ENCODE data around the gene ANO3.

The ANO3 gene

GRCh38 chr11:26702406-26702805, 370.5 kb downstream of the ANO3 start:
- no peak overlapping the region for H3K4me3 ChIP-seq (ENCODE audit: low read depth, low read length)
- TF ChIP-seq CTCF (IDR thresholded peaks at IDR 0.05; ENCODE audit: borderline replicate concordance, insufficient read depth, low read depth, low read length) = no peak

GRCh38 chr11:26703411-26704191, 371.7 kb downstream of the ANO3 start:
- H3K4me3 ChIP-seq (ENCODE audit: low read depth, low read length) = no peak overlapping the region
- no peak for TF ChIP-seq CTCF (IDR thresholded peaks at IDR 0.05; ENCODE audit: borderline replicate concordance, insufficient read depth, low read depth, low read length)

GRCh38 chr11:26704249-26704648, 372.3 kb downstream of the ANO3 start:
- H3K4me3 ChIP-seq (ENCODE audit: low read depth, low read length) = no peak overlapping the region
- no peak for TF ChIP-seq CTCF (IDR thresholded peaks at IDR 0.05; ENCODE audit: borderline replicate concordance, insufficient read depth, low read depth, low read length)

- TF ChIP-seq CTCF (IDR thresholded peaks at IDR 0.05; ENCODE audit: borderline replicate concordance, insufficient read depth, low read depth, low read length) = no peak
- no peak overlapping the region for H3K4me3 ChIP-seq (ENCODE audit: low read depth, low read length)
These were observed 374.3 kb downstream of the ANO3 start for GRCh38 chr11:26706181-26706580.

GRCh38 chr11:26708736-26709456, 377.0 kb downstream of the ANO3 start:
- no peak for TF ChIP-seq CTCF (IDR thresholded peaks at IDR 0.05; ENCODE audit: borderline replicate concordance, insufficient read depth, low read depth, low read length)
- no peak overlapping the region for H3K4me3 ChIP-seq (ENCODE audit: low read depth, low read length)

- H3K4me3 ChIP-seq (ENCODE audit: low read depth, low read length) = no peak overlapping the region
- TF ChIP-seq CTCF (IDR thresholded peaks at IDR 0.05; ENCODE audit: borderline replicate concordance, insufficient read depth, low read depth, low read length) = no peak
These were observed 378.6 kb downstream of the ANO3 start for GRCh38 chr11:26710489-26710888.

GRCh38 chr11:26712497-26712896, 380.6 kb downstream of the ANO3 start:
- TF ChIP-seq CTCF (IDR thresholded peaks at IDR 0.05; ENCODE audit: borderline replicate concordance, insufficient read depth, low read depth, low read length) = no peak
- no peak overlapping the region for H3K4me3 ChIP-seq (ENCODE audit: low read depth, low read length)
